Keratinocyte (primary cell): ENCODE data around the gene BRPF3. TPM values are rescaled to one million over a fixed set of nuclear protein-coding genes. Genes with fewer than 3 reads are reported as not detected.

ENCODE experiments used
- DNase-seq: peaks from one replicate; pipeline ENCODE4 v3.0.0-alpha.2; 2011; ENCODE audit warnings: low read depth, missing footprints, low spot score
- FAIRE-seq: peaks from 2 replicates; lab custom pipeline; 2011; peaks lifted over from hg19 to GRCh38; lab: Jason Lieb, UNC
- H2AFZ ChIP-seq: 2 replicates; pipeline ENCODE4 v1.6.0; 2012; ENCODE audit warnings: low read length, control low read depth, inconsistent platforms; ENCODE audit not compliant: control insufficient read depth
- H3K27ac ChIP-seq: 2 replicates; pipeline ENCODE4 v1.5.1; 2011; ENCODE audit warnings: low read length; ENCODE audit not compliant: control insufficient read depth, insufficient read depth
- H3K27me3 ChIP-seq: 3 replicates; pipeline ENCODE4 v1.6.0; 2011; ENCODE audit warnings: low read length; ENCODE audit not compliant: control insufficient read depth, insufficient read depth; ENCODE audit errors: extremely low read depth
- H3K36me3 ChIP-seq, 2 experiments: 2 replicates in 1 of 2; 3 replicates in 1 of 2; pipeline ENCODE4 v1.5.1; 2011; ENCODE audit warnings: low read length in 2 of 2, mild to moderate bottlenecking in 1 of 2; ENCODE audit not compliant: control insufficient read depth in 2 of 2, insufficient read depth in 2 of 2; ENCODE audit errors: extremely low read depth in 1 of 2
- H3K4me1 ChIP-seq: 3 replicates; pipeline ENCODE4 v1.5.1; 2011; ENCODE audit warnings: low read length; ENCODE audit not compliant: control insufficient read depth, insufficient read depth; ENCODE audit errors: extremely low read depth
- H3K4me2 ChIP-seq: 3 replicates; pipeline ENCODE4 v1.6.0; 2011; ENCODE audit warnings: low read depth, low read length; ENCODE audit not compliant: control insufficient read depth, insufficient read depth; ENCODE audit errors: extremely low read depth
- H3K4me3 ChIP-seq, 3 experiments: fragments of 200-600 bp in 1 of 3; sonication (generic) in 1 of 3; 2 replicates in 2 of 3; 3 replicates in 1 of 3; pipeline ENCODE4 v1.5.1; 2011 to 2016; ENCODE audit warnings: low read length in 3 of 3, mild to moderate bottlenecking in 3 of 3, control low read depth in 2 of 3, inconsistent platforms in 1 of 3, low read depth in 1 of 3, mixed read lengths in 1 of 3, mixed run types in 1 of 3, moderate library complexity in 1 of 3; ENCODE audit not compliant: control insufficient read depth in 2 of 3, insufficient read depth in 2 of 3; ENCODE audit errors: extremely low read depth in 1 of 3
- H3K79me2 ChIP-seq: 2 replicates; pipeline ENCODE4 v1.6.0; 2012; ENCODE audit warnings: low read length; ENCODE audit not compliant: control insufficient read depth, insufficient read depth
- H3K9ac ChIP-seq: 3 replicates; pipeline ENCODE4 v1.6.0; 2011; ENCODE audit warnings: low read length; ENCODE audit not compliant: control insufficient read depth, insufficient read depth; ENCODE audit errors: extremely low read depth
- H3K9me1 ChIP-seq: 3 replicates; pipeline ENCODE4 v1.6.0; 2011; ENCODE audit warnings: low read length; ENCODE audit not compliant: control insufficient read depth, insufficient read depth; ENCODE audit errors: extremely low read depth
- H3K9me3 ChIP-seq: 2 replicates; pipeline ENCODE4 v1.5.1; 2012; ENCODE audit warnings: low read depth, low read length; ENCODE audit not compliant: control insufficient read depth
- H4K20me1 ChIP-seq: 3 replicates; pipeline ENCODE4 v1.6.0; 2011; ENCODE audit warnings: low read length; ENCODE audit not compliant: control insufficient read depth, insufficient read depth; ENCODE audit errors: extremely low read depth
- dilution Hi-C: fragments of 300-500 bp; cut with MboI; formaldehyde crosslinking; loops from one replicate; pipeline ENCODE4 v1.7.0; 2020; ENCODE audit warnings: low sequenced_read_pairs; ENCODE audit not compliant: extremely low pct_ligation_motif_present
- polyA plus RNA-seq, 5 experiments: library from polyadenylated mRNA; depleted of rRNA in 3 of 5; stranded (reverse) in 3 of 5; stranded (forward) in 1 of 5; unstranded in 1 of 5; fragments of >200 nt; gene quantifications; 1 replicate in 1 of 5; 2 replicates in 3 of 5; 3 replicates in 1 of 5; pipeline versions ENCODE4 v1.2.1 to v1.2.3, GENCODE V29; 2011 to 2012; ENCODE audit warnings: missing spikeins in 2 of 5, low read depth in 1 of 5, low replicate concordance in 1 of 5
- TF ChIP-seq, protein P1 (sequence below), 3 experiments: IDR thresholded peaks in 1 of 3; conservative IDR thresholded peaks in 1 of 3; optimal IDR thresholded peaks in 1 of 3; 2 replicates in 2 of 3; 3 replicates in 1 of 3; pipeline versions ENCODE3 to v1.5.1; 2011; ENCODE audit warnings: low read length in 3 of 3, mild to moderate bottlenecking in 3 of 3, moderate library complexity in 2 of 3, control low read depth in 1 of 3, inconsistent platforms in 1 of 3; ENCODE audit not compliant: insufficient read depth in 2 of 3; ENCODE audit errors: extremely low read depth in 1 of 3

The BRPF3 gene
- polyA plus RNA-seq, 1 donor (not counting 4 experiments of a cell fraction or from before 2014, with no cell fraction given): 4.8 TPM

DNA sequence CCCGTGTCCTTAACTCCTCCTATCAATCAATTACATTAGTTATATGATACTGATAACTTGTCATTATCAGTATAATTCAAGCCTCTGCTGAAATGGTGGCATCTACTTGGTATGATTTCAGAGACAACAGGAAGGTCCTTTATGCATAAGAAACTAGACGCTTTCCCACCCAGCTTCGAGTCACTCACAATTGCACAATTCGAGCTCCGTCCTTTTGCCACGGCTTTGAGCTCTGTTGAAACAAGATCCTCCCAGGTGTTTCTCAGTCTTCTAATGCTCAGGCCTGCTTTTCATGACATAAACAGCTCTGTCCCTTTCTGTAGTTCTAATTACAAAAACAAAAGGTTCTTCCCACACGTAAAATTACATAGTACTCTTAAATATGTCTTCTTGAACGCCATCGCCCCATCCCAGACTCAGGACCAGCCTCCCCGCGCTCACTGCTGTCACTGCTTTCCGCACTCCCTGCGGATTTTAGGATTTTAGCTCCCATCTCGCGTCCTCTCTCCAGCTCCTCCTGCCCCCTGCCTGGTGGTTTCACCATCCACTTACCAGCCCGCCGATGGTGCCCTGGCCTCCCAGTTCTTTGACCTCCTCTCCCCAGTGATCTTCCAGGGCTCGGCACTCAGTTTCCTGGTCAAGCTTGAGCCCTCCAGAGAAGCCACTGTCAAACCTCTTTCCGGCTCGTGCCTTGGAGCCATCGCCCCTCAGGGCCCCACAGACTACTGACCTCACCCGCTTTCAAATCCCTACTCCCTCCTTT lies 50.1 kb downstream of the BRPF3 start:
- Histone ChIP-seq H4K20me1 (no peaks in the 10 kb centered on the region), H3K4me3 (no peak overlapping the region), H3K9me3 (no peaks in the 10 kb centered on the region), H3K27me3 (no peaks in the 10 kb centered on the region), H3K36me3 (no peaks in the 10 kb centered on the region), H3K4me1 (peaks cover 14% of the 10 kb centered on the region), H3K4me2 (no peak overlapping the region), H3K9ac (no peak overlapping the region), H3K27ac (no peak overlapping the region), H2AFZ (no peak overlapping the region), H3K79me2 (no peaks in the 10 kb centered on the region), H3K9me1 (no peaks in the 10 kb centered on the region)
- TF ChIP-seq, protein P1, sequence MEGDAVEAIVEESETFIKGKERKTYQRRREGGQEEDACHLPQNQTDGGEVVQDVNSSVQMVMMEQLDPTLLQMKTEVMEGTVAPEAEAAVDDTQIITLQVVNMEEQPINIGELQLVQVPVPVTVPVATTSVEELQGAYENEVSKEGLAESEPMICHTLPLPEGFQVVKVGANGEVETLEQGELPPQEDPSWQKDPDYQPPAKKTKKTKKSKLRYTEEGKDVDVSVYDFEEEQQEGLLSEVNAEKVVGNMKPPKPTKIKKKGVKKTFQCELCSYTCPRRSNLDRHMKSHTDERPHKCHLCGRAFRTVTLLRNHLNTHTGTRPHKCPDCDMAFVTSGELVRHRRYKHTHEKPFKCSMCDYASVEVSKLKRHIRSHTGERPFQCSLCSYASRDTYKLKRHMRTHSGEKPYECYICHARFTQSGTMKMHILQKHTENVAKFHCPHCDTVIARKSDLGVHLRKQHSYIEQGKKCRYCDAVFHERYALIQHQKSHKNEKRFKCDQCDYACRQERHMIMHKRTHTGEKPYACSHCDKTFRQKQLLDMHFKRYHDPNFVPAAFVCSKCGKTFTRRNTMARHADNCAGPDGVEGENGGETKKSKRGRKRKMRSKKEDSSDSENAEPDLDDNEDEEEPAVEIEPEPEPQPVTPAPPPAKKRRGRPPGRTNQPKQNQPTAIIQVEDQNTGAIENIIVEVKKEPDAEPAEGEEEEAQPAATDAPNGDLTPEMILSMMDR (optimal IDR thresholded peaks at IDR 0.05 in 1 of 3, IDR thresholded peaks at IDR 0.05 in 1 of 3, conservative IDR thresholded peaks at IDR 0.05 in 1 of 3; ENCODE audit: extremely low read depth in 1 of 3, insufficient read depth in 2 of 3, low read length in 3 of 3): no peak
- DNase-seq (no peak), FAIRE-seq (no peak)
- dilution Hi-C loops: no loop called here

DNA sequence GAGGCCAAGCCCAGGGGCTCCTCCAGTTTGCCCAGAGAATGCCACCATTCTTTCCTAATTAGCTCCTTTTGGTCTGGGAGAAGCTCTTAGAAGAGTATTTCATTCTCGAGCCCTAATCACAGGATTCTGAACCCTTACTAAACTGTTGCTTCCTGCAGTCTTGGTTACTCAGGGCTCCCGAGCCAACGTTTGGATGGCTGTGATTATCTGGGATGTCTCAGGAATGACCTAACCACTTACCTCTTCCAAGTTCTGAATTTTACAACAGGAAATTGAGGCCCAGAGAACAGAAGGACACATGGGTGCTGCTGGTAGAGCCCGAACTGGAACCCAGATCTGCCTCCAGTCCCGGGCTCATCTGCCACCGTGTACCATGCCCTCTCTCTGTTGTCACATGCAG lies 51.1 kb downstream of the BRPF3 start:
- H3K9me3 ChIP-seq: no peaks in the 10 kb centered on the region
- H3K27ac ChIP-seq: no peak overlapping the region
- no peaks in the 10 kb centered on the region for H3K9me1 ChIP-seq
- H3K4me1 ChIP-seq: peaks cover 14% of the 10 kb centered on the region
- no peaks in the 10 kb centered on the region for H3K36me3 ChIP-seq
- no peaks in the 10 kb centered on the region for H3K79me2 ChIP-seq
- no peak overlapping the region for H3K4me3 ChIP-seq
- dilution Hi-C loops: no loop called here
- peak overlapping the region; percentile 46 for H3K4me2 ChIP-seq
- TF ChIP-seq, protein P1 (optimal IDR thresholded peaks at IDR 0.05 in 1 of 3, IDR thresholded peaks at IDR 0.05 in 1 of 3, conservative IDR thresholded peaks at IDR 0.05 in 1 of 3; ENCODE audit: extremely low read depth in 1 of 3, insufficient read depth in 2 of 3, low read length in 3 of 3): no peak
- no peaks in the 10 kb centered on the region for H3K27me3 ChIP-seq
- no peaks in the 10 kb centered on the region for H4K20me1 ChIP-seq
- peak overlapping the region; percentile 66 for H2AFZ ChIP-seq
- DNase-seq (no peak), FAIRE-seq (no peak)
- H3K9ac ChIP-seq: no peak overlapping the region
